SK-N-MC (cell line): ENCODE results near the gene ANGEL1.

Experiments
- EZH2 ChIP-seq: fragments of 200-600 bp; sonication (generic); IDR thresholded peaks from one replicate; pipeline ENCODE4 v1.6.1; 2017; ENCODE audit warnings: antibody characterized with exemption
- FOXP2 ChIP-seq: optimal IDR thresholded peaks from 2 replicates; pipeline ENCODE3; 2011; ENCODE audit warnings: mild to moderate bottlenecking, moderate library complexity; ENCODE audit not compliant: insufficient read depth; ENCODE audit errors: extremely low read length, control extremely low read depth
- POLR2AphosphoS5 ChIP-seq: IDR thresholded peaks from 2 replicates; pipeline ENCODE4 v1.6.1; 2012; ENCODE audit warnings: mild to moderate bottlenecking, low read depth, low read length, borderline replicate concordance

DNA sequence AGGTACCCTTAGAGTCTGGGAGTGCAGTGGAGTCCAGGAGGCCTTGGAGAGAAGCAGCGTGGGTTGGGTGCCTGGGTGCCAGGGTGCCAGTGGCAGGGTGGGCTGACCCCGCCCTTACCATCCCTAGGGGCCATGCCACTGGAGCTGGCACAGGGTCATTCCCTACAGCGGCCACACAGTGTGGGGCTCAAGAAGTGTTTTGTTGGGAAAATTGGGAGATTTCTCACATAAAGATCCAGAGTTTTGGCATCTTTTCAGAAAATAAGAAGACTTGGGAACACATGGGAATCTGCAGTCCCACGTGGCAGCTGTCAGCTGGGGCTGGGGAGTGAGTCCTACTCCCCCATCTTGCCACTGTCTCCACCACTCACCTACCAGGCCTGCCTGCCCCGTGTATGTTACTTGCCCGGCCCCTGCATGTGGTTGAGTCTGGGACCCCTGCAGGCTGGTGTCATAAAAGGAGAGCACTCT lies 47.2 kb downstream of the ANGEL1 start:
- no peak for TF ChIP-seq EZH2
- TF ChIP-seq POLR2AphosphoS5 = no peak
- no peak for TF ChIP-seq FOXP2
